ENCODE measurements around the gene RLN3.
"Not testable (repeated sequence)": the region's sequence is repeated elsewhere in the genome, so short reads cannot be mapped to it uniquely, and the experiment has no call there.

The RLN3 gene

GRCh38 chr19:14021474-14021873 is 6.5 kb upstream of the RLN3 start:
- DNase-seq (ENCODE audit: low read depth in 2 of 2), result no peak

DNA sequence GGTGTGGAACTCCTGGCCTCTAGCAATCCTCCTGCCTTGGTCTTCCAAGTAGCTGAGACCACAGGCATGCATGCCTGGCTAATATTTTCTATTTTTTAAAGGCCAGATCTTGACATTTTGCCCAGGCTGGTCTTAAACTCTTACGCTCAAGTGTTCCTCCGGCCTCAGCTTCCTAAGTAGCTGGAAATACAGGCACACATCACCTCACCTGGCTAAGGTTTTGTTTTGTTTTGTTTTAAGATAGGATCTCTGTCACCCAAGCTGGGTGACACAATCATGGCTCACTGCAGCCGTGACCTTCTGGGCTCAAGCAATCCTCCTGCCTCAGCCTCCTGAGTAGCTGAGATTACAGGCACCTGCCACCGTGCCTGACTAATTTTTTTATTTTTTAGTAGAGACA is 5.5 kb upstream of the RLN3 start:
- no peak for DNase-seq (ENCODE audit: low read depth in 2 of 2)

GRCh38 chr19:14023404-14024235 is 4.3 kb upstream of the RLN3 start:
- DNase-seq (ENCODE audit: low read depth in 2 of 2), result no peak

GRCh38 chr19:14026652-14027192 is 1.2 kb upstream of the RLN3 start:
- DNase-seq (ENCODE audit: low read depth in 2 of 2), result not testable (repeated sequence)

- DNase-seq (ENCODE audit: low read depth in 2 of 2), result no peak
Measured at GRCh38 chr19:14028901-14029300, 953 bp downstream of the RLN3 start.

GRCh38 chr19:14030997-14031718 is 3.2 kb downstream of the RLN3 start:
- no peak for DNase-seq (ENCODE audit: low read depth in 2 of 2)

GRCh38 chr19:14031719-14032480 is 4.0 kb downstream of the RLN3 start, which contains the start of gene IL27RA:
TSS of gene IL27RA (plus strand) at chr19:14031762. CDS start at chr19:14031873, 111 bp downstream.
- DNase-seq (ENCODE audit: low read depth in 2 of 2), result peak; percentile 46 to 63

GRCh38 chr19:14033946-14034345 is 6.0 kb downstream of the RLN3 start:
- DNase-seq (ENCODE audit: low read depth in 2 of 2), result no peak

DNA sequence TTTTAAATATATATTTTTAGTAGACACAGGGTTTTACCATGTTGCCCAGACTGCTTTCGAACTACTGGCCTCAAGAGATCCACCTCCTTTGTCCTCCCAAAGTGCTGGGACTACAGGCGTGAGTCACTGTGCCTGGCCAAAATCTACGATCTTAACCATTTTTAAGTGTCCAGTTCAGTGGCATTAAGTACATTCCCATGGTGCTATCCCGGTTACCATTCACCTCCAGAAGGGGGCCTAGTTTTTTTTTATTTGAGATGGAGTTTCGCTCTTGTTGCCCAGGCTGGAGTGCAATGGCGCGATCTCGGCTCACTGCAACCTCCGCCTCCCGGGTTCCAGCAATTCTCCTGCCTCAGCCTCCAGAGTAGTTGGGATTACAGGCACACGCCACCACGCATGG is 7.2 kb downstream of the RLN3 start:
- DNase-seq (ENCODE audit: low read depth in 2 of 2), result not testable (repeated sequence)

DNA sequence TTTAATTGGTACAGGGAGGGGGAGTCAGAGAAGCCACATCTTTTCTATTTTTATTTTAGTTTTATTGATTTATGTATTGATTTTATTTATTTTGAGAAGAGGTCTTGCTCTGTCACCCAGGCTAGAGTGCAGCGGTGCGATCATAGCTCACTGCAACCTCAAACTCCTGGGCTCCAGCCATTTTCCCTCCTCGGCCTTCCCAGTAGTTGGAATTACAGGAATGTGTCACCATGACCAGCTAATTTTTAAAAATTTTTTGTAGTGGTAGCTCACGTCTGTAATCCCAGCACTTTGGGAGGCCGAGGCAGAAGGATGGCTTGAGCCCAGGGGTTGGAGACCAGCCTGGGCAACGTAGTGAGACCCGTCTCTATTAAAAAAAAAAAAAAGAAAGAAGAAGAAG is 7.8 kb downstream of the RLN3 start:
- DNase-seq (ENCODE audit: low read depth in 2 of 2), result no peak

DNA sequence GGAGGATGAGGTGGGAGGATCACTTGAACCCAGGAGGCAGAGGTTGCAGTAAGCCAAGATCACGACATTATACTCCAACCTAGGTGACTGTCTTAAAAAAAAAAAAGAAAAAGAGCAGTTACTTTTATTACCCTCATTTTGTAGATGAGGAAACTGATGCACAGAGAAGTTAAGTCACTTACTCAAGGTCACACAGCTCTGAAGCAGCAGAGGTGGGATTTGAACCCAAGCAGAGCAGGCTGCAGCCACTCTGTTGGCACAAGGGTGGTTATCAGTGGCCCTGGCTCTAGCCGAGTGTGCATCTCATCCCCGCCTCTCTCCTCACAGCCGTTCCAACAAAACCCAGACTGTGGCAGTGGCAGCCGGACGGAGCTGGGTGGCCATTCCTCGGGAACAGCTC is 11.2 kb downstream of the RLN3 start:
- no peak for DNase-seq (ENCODE audit: low read depth in 2 of 2)

DNA sequence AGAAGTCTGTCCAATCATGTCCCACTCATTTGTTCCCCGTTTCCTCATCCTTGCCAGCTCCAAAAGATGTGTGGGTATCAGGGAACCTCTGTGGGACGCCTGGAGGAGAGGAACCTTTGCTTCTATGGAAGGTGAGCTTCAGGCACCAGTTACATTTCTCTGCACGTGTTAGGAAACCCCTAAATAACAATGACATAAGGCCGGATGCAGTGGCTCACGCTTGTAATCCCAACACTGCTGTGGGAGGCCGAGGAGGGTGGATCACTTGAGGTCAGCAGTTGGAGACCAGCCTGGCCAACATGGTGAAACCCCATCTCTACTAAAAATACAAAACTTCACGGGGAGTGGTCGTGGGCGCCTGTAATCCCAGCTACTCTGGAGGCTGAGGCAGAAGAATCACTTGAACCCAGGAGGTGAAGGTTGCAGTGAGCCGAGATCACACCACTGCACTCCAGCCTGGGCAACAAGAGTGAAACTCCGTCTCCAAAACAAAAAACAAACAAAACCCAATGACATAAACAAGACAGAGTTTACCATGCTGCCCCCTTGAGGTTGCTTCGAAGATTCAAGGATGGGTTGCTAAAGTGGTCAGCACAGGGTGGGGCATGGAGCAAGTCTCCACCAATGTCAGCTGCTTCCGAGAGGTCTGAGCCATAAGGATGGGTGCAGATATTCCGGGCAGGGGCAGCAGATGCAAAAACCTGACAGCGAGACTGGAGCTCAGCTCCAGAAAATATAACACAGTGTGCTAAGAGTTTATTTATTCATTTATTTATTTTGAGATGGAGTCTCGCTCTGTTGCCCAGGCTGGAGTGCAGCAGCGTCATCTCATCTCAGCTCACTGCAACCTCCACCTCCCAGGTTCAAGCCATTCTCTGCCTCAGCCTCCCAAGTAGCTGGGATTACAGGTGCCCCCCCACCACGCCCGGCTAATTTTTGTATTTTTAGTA is 15.0 kb downstream of the RLN3 start:
- not testable (repeated sequence) for DNase-seq (ENCODE audit: low read depth in 2 of 2)

DNA sequence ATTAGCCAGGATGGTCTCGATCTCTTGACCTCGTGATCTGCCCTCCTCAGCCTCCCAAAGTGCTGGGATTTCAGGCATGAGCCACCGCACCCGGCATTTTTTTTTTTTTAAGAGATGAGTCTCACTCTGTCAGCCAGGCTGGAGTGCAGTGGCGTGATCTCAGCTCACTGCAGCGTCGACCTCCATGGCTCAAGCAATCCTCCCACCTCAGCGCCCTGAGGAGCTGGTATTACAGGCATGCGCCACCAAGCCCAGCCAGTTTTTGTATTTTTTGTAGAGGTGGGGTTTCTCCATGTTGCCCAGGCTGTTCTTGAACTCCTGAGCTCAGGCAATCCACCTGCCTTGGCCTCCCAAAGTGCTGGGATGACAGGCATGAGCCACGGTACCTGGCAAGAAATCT is 19.9 kb downstream of the RLN3 start:
- DNase-seq (ENCODE audit: low read depth in 2 of 2), result not testable (repeated sequence)

DNA sequence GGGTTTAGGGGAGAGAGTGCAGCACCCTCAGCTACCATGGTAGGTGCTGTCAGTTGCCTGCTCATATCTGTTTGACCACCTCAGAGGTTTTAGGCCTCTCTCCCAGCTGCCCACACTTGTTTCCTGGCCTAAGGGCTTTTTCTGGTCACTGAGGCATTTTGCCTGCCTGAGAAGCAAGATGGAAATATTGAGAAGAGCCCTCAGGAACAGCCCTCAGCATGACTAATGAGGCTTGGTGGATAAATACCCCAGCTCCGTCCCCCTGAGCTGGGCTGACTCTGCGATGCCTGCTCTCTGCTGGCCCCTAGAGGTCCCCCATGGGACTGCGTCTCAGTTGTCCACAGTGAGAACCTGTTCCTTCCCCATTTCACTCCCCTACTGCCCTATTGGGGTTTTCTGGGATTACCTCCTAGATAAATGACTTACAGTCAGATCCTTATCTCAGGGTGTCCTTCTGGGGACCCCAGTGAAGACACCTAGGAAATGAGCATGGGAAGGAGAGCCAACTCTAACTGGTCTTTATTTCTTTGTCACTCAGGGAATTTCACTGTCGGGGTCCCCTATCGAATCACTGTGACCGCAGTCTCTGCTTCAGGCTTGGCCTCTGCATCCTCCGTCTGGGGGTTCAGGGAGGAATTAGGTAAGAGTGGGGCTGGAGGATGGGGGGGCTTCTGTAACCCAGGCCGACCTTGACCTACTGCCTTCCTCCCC is 20.6 kb downstream of the RLN3 start:
- peak; percentile 44 to 67 for DNase-seq (ENCODE audit: low read depth in 2 of 2)

- no peak for DNase-seq (ENCODE audit: low read depth in 2 of 2)
Measured at GRCh38 chr19:14050512-14050911, 22.6 kb downstream of the RLN3 start.

GRCh38 chr19:14050961-14051360 is 23.0 kb downstream of the RLN3 start:
- DNase-seq (ENCODE audit: low read depth in 2 of 2), result not testable (repeated sequence)

DNA sequence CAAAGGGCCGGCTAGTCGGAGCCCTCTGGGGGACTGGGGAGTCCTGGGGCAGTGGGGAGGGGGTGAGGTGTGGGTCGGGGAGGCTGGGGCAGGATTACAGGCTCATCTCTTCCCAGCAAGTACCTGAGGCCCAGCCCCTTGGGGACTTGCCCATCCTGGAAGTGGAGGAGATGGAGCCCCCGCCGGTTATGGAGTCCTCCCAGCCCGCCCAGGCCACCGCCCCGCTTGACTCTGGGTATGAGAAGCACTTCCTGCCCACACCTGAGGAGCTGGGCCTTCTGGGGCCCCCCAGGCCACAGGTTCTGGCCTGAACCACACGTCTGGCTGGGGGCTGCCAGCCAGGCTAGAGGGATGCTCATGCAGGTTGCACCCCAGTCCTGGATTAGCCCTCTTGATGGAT is 24.0 kb downstream of the RLN3 start:
- no peak for DNase-seq (ENCODE audit: low read depth in 2 of 2)

GRCh38 chr19:14052470-14052869 is 24.5 kb downstream of the RLN3 start:
- DNase-seq (ENCODE audit: low read depth in 2 of 2), result no peak

DNA sequence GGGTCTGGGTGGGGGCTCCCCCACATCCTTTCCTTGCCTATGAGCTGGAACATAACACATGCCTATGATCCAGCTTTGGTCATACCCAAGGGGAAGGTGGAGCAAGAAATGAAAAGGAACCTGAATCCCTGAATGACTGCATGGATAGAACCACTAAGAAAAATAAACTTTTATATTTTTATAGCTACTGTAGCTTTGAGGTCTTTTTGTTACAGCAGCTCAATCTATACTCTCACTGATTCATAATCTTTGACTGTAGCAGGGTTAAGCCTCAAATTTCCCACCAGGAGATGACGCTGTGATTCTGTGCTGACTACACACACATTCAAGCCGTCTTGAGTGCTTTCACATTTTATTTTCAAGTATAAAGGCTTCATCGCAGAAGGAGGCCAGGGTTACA is 25.1 kb downstream of the RLN3 start:
- no peak for DNase-seq (ENCODE audit: low read depth in 2 of 2)

DNA sequence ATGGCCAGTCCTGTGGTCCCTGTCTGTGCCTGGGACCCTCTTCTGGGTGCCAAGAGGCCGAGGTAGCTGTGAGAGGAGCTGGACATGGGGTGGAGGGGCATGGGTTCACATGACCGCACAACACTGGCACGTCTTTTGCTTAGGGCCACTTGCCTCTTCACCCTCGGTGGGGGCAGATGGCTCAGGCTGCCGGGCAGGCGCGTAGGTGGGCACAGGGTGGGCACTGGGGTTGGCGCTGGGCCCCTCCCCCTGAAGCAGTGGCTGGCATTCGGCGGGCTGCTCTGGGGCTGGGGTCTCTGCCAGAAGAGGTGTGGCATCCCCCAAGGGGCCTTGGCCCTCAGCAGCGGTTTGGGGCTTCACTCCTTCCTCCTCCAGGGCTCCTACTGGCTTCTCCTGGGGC is 25.6 kb downstream of the RLN3 start:
- DNase-seq (ENCODE audit: low read depth in 2 of 2), result no peak

Measured in stimulated activated CD4-positive, alpha-beta T cell treated with anti-CD3 and anti-CD28 coated beads, Interleukin-15, amount 100 ng/mL, for 48 hours (primary cell).